Measurements from ENCODE around the gene FCRL3.

GRCh38 chr1:157725221-157725577 lies 24.6 kb upstream of the FCRL3 start:
- TF ChIP-seq, protein P1, sequence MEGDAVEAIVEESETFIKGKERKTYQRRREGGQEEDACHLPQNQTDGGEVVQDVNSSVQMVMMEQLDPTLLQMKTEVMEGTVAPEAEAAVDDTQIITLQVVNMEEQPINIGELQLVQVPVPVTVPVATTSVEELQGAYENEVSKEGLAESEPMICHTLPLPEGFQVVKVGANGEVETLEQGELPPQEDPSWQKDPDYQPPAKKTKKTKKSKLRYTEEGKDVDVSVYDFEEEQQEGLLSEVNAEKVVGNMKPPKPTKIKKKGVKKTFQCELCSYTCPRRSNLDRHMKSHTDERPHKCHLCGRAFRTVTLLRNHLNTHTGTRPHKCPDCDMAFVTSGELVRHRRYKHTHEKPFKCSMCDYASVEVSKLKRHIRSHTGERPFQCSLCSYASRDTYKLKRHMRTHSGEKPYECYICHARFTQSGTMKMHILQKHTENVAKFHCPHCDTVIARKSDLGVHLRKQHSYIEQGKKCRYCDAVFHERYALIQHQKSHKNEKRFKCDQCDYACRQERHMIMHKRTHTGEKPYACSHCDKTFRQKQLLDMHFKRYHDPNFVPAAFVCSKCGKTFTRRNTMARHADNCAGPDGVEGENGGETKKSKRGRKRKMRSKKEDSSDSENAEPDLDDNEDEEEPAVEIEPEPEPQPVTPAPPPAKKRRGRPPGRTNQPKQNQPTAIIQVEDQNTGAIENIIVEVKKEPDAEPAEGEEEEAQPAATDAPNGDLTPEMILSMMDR (conservative IDR thresholded peaks at IDR 0.05; ENCODE audit: low read depth, low read length) = no peak
- no peak for TF ChIP-seq EZH2 (IDR thresholded peaks at IDR 0.05; ENCODE audit: low read length, unreplicated experiment)
- no peak for TF ChIP-seq EZH2phosphoT487 (IDR thresholded peaks at IDR 0.05; ENCODE audit: borderline replicate concordance, low read length)
